Activated CD4-positive, alpha-beta memory T cell treated with anti-CD3 and anti-CD28 coated beads for 36 hours (primary cell): ENCODE results near the gene SLC27A5. TPM values are rescaled to one million over a fixed set of nuclear protein-coding genes. Genes with fewer than 3 reads are reported as not detected.

Source experiments
- CTCF ChIA-PET: fragments of 350-600 bp; sonication (Branson Sonifier 250); formaldehyde crosslinking; loops from one replicate; lab custom pipeline; 2021; ENCODE audit warnings: antibody characterized with exemption, inconsistent platforms; lab: Charles Lee
- POLR2A ChIA-PET: fragments of 350-600 bp; sonication (Branson Sonifier 250); formaldehyde crosslinking; loops from one replicate; lab custom pipeline; 2021; ENCODE audit warnings: antibody characterized with exemption; lab: Charles Lee
- DNase-seq: peaks from one replicate; pipeline ENCODE4 v3.0.0-alpha.2; 2020
- H3K27ac Mint-ChIP-seq: one replicate; pipeline ENCODE4 v1.8.0; 2021; ENCODE audit warnings: mixed read lengths
- H3K27me3 Mint-ChIP-seq: one replicate; pipeline ENCODE4 v1.8.0; 2021; ENCODE audit warnings: mixed read lengths
- H3K36me3 Mint-ChIP-seq: one replicate; pipeline ENCODE4 v1.8.0; 2021; ENCODE audit warnings: mixed read lengths
- H3K4me1 Mint-ChIP-seq: one replicate; pipeline ENCODE4 v1.8.0; 2021; ENCODE audit warnings: low read depth, mixed read lengths
- H3K4me3 Mint-ChIP-seq: one replicate; pipeline ENCODE4 v1.8.0; 2021; ENCODE audit warnings: mild to moderate bottlenecking, mixed read lengths
- H3K9me3 Mint-ChIP-seq: one replicate; pipeline ENCODE4 v1.8.0; 2021; ENCODE audit warnings: mixed read lengths
- intact Hi-C: fragments of 100-400 bp; cut with micrococcal nuclease; formaldehyde crosslinking; loops from one replicate; pipeline ENCODE4 v1.15.1; 2023
- total RNA-seq, 2 experiments: library from RNA; stranded (reverse); gene quantifications; one replicate each; pipeline ENCODE4 v1.2.3, GENCODE V29; 2021

The SLC27A5 gene
- total RNA-seq, 2 experiments from 2014 or later, result 16.7 to 17.0 TPM

DNA sequence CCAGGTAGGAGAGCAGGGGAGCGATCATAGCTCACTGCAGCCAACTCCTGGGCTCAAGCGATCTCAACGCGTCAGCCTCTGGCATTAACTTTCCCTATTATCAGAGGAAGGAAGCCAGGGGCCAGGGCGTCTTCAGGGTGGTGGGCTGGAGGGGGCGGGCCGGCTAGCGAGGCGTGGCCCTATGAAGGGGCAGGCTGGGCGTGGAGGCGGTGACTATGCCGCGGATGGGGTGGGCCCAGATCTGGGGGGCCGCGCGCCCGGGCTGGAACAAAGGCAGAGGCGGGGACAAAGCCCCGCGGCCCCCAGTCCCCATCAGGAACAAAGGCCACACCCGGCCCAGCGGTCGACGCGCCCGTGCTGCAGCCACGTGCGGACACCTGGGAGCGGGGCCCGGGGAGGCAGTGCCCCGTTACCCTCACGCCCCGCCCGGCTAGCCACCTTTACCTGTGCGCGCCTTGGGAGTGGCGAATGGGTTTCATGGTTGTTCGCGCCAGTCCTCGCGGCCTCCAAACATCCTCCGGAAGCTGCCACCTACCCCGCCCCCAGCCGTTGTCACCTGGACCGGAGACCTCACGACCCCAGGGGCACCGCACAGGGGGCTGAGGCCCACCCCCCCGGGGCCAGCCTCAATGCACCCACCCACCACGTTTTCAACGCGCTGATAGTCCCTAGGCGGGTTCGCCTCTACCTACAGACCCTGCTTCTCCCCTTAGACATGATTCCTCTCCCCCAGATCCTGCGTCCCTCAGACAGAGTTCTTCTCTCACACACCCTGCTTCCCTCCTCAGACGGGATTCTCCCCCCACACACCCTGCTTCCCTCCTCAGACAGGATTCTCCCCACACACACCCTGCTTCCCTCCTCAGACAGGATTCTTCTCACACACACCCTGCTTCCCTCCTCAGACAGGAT is 26.7 kb upstream of the SLC27A5 start:
- ChIA-PET POLR2A (interaction anchor here (1.1 kb wide), 1 partner anchor 19 kb away, joined by 5 read pairs; the partner anchor contains the start of gene ZBTB45), CTCF (interaction anchor here (1.5 kb wide), 1 partner anchor 19 kb away, joined by 6 read pairs; the partner anchor contains the start of gene ZBTB45)
- peaks cover 12% of the 10 kb centered on the region for H3K27me3 Mint-ChIP-seq
- H3K27ac Mint-ChIP-seq, result no peak overlapping the region
- intact Hi-C loops, result no loop called here
- H3K4me3 Mint-ChIP-seq, result peak overlapping the region; percentile 62
- H3K9me3 Mint-ChIP-seq, result no peaks in the 10 kb centered on the region
- peaks cover under 1% of the 10 kb centered on the region for H3K4me1 Mint-ChIP-seq
- peak; percentile 63 for DNase-seq
- H3K36me3 Mint-ChIP-seq, result no peaks in the 10 kb centered on the region

DNA sequence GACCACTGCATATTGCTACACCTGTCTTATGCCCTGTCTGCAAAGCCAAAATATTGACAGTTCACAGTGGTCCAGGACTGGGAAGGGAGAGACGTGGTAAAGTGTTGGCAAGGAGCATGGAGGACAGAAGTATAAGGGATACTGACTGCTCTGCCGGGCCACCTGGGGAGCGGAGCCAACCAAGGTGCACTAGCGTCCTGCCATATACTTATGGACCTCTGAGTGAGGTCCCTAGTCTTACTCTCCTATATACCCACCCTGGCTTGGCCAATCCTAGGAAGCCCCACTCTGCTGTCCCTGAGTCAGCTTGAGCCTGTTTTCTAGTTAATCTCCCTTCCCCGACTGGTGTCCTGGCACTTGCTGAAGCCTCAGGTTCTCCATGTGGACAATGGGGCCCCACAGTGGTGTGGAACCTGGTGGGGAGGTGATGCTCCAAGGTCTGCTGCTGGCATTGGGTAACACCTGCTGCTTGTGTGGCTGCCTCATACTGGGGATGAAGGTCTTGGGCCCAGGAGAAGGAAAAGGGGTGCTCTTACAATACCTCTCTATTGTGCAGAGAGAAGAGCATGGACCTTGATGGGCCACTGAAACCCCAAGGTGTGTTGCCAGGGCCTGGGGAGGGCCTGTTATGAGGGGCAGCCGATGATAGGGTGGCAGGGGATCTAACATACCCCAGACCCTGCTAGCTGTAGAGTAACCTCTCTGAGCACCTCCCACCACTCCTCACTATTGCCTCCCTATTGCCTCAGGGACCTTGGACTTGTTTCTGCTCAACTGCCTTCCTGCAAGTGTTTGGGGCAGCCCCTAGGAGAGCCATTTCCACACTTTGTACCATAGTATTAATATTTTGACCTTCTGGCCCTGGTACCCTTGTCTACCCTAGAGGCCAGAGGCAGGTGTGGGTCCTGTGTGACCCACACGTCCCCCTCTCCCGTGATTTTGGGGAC is 25.3 kb upstream of the SLC27A5 start:
- Mint-ChIP-seq H3K4me3 (no peak overlapping the region), H3K27me3 (peaks cover 12% of the 10 kb centered on the region), H3K36me3 (no peaks in the 10 kb centered on the region), H3K9me3 (no peaks in the 10 kb centered on the region), H3K4me1 (no peaks in the 10 kb centered on the region), H3K27ac (no peak overlapping the region)
- no peak for DNase-seq
- ChIA-PET POLR2A (no interaction called here), CTCF (interaction anchor here (1.5 kb wide), 1 partner anchor 17 kb away, joined by 6 read pairs; the partner anchor contains the start of gene ZBTB45)
- intact Hi-C loops, result no loop called here

DNA sequence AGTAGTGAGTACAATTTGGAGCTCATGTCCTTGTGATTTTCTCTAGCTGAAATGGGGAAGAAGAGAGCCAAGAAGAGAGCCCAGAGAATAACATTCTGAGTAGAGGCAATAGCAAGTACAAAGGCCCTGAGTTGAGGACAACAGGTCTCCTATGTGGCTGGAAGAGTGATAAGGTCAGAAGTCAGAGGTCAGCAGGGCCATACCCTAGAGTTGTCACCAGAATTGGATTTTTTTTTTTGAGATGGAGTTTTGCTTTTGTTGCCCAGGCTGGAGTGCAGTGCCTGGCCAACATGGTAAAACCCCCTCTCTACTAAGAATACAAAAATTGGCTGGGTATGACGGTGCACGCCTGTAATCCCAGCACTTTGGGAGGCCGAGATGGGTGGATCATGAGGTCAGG is 24.1 kb upstream of the SLC27A5 start:
- no peaks in the 10 kb centered on the region for H3K4me1 Mint-ChIP-seq
- peaks cover 16% of the 10 kb centered on the region for H3K27me3 Mint-ChIP-seq
- H3K9me3 Mint-ChIP-seq, result no peaks in the 10 kb centered on the region
- H3K36me3 Mint-ChIP-seq, result no peaks in the 10 kb centered on the region
- DNase-seq, result no peak
- no peak overlapping the region for H3K27ac Mint-ChIP-seq
- CTCF ChIA-PET, result no interaction called here
- no peak overlapping the region for H3K4me3 Mint-ChIP-seq
- POLR2A ChIA-PET, result no interaction called here
- intact Hi-C loops, result no loop called here

DNA sequence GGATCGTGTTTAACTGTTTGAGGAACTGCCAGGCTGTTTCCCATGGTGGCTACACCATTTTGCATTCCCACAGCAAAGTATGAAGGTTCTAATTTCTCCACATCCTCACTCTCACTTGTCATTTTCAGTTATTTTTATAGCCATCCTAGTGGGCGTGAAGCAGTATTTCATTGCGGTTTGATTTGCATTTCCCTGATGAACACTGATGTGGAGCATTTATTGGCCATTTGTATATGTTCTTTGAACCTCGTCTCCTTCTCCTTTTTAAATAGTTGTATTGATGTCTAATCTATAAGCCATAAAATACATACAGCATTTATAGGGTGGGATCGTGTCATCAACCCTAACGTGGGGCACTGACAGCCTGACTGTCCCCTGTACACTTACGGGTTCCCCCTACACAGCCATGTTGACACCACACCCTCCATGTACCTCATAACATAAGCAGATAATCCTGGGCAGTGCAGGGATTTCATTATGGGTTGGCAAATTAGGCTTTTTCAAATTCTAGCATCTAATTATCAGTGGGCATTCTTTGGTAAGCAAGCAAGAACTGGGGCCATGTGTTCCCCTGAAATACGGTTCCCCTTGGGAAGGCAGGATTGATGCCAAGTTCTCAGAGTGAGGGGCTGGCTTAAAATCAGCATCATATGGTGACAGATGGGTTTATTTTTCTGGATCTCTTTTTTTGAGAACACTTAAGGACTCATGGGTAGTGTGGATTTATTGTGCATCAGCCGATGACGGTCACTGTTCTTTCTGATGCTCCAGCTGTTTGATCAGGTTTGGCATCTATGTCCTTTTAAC is 19.4 kb upstream of the SLC27A5 start:
- Mint-ChIP-seq H3K27me3 (peaks cover 4% of the 10 kb centered on the region), H3K4me1 (no peaks in the 10 kb centered on the region), H3K36me3 (no peaks in the 10 kb centered on the region), H3K9me3 (no peaks in the 10 kb centered on the region), H3K4me3 (no peak overlapping the region), H3K27ac (no peak overlapping the region)
- CTCF ChIA-PET, result interaction anchor here (0.9 to 1.1 kb wide), 2 partner anchors 11 to 17 kb away, joined by 3 to 6 read pairs; partner anchors contain the start of gene ZBTB45
- intact Hi-C loops, result no loop called here
- no peak for DNase-seq
- POLR2A ChIA-PET, result no interaction called here

- H3K36me3 Mint-ChIP-seq, result no peaks in the 10 kb centered on the region
- CTCF ChIA-PET, result interaction anchor here (1.2 kb wide), 2 partner anchors 9 to 10 kb away, joined by 3 to 7 read pairs; partner anchors contain the start of gene ZBTB45
Measured at GRCh38 chr19:58529405-58529804, 17.6 kb upstream of the SLC27A5 start.

GRCh38 chr19:58522709-58523108 is 10.9 kb upstream of the SLC27A5 start:
- Mint-ChIP-seq H3K9me3 (no peaks in the 10 kb centered on the region), H3K36me3 (peaks cover 3% of the 10 kb centered on the region), H3K27me3 (no peaks in the 10 kb centered on the region), H3K4me1 (peaks cover 18% of the 10 kb centered on the region), H3K4me3 (no peak overlapping the region), H3K27ac (no peak overlapping the region)
- POLR2A ChIA-PET, result no interaction called here
- intact Hi-C loops, result no loop called here
- CTCF ChIA-PET, result interaction anchor here (4.8 kb wide), 1 partner anchor 57 kb away, joined by 65 read pairs; no protein-coding TSS in a partner anchor
- DNase-seq, result no peak

More at GRCh38 chr19:58529405-58529804, 17.6 kb upstream of the SLC27A5 start:
- no peaks in the 10 kb centered on the region for H3K9me3 Mint-ChIP-seq
- POLR2A ChIA-PET, result no interaction called here
- no peak overlapping the region for H3K27ac Mint-ChIP-seq
- no peaks in the 10 kb centered on the region for H3K4me1 Mint-ChIP-seq
- intact Hi-C loops, result no loop called here
- H3K27me3 Mint-ChIP-seq, result peaks cover 4% of the 10 kb centered on the region
- no peak for DNase-seq
- H3K4me3 Mint-ChIP-seq, result no peak overlapping the region

DNA sequence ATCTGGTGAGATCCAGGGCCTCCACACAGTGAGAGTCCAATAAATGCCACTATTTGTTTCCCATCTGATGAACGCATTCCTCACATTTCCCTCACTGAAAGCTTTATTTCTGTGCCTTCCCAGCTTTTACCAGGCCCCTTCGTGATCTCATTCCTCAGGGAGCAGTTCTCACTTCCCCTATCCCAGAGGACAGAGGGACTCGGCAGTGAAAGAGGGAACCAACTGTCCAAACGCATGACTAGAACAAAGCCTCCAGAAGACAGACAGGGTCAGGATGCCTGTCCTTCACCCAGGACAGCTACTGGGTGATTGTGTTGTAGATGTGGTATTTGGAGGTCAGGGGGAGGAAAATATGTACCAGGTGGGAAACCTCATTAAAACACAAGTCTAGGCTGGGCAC is 9.9 kb upstream of the SLC27A5 start:
- H3K4me1 Mint-ChIP-seq, result peaks cover 18% of the 10 kb centered on the region
- POLR2A ChIA-PET, result interaction anchor here (4.1 kb wide), 1 partner anchor 23 kb away, joined by 35 read pairs; the partner anchor contains the start of gene TRIM28
- intact Hi-C loops, result no loop called here
- DNase-seq, result no peak
- H3K27ac Mint-ChIP-seq, result peak overlapping the region; percentile 2
- H3K27me3 Mint-ChIP-seq, result no peaks in the 10 kb centered on the region
- no peaks in the 10 kb centered on the region for H3K9me3 Mint-ChIP-seq
- CTCF ChIA-PET, result interaction anchor here (4.2 to 4.8 kb wide), 2 partner anchors 39 to 59 kb away, joined by 39 to 65 read pairs; partner anchors contain the start of gene UBE2M
- peaks cover 3% of the 10 kb centered on the region for H3K36me3 Mint-ChIP-seq
- no peak overlapping the region for H3K4me3 Mint-ChIP-seq

DNA sequence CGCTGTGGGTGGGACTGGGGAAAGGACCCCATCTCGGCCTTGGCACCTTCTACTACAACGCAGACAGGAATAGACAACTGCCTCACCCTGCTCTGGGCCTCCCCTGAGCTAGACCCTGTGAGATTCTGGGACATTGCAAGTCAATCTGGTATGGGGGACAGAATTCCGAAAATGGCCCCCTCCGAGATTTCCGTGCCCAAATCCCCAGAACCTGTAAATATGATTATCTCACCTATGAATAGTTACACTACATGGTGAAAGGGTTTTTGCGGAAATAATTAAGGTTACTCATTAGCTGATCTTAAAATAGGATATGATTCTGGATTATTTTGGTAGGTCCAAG is 8.4 kb upstream of the SLC27A5 start:
- ChIA-PET CTCF (interaction anchor here (0.6 to 4.8 kb wide), 34 partner anchors 8 to 533 kb away, joined by 3 to 65 read pairs (median 6); partner anchors contain the start of genes CHMP2A, ERVK3-1, SLC27A5 and TRIM28), POLR2A (interaction anchor here (0.8 to 4.1 kb wide), 17 partner anchors 18 to 257 kb away, joined by 3 to 35 read pairs (median 5); partner anchors contain the start of genes CHMP2A and TRIM28)
- no peak for DNase-seq
- Mint-ChIP-seq H3K27ac (peak overlapping the region; percentile 88), H3K27me3 (no peaks in the 10 kb centered on the region), H3K4me3 (peak overlapping the region; percentile 88), H3K9me3 (no peaks in the 10 kb centered on the region), H3K36me3 (peaks cover 14% of the 10 kb centered on the region), H3K4me1 (peaks cover 29% of the 10 kb centered on the region)
- intact Hi-C loops, result no loop called here

DNA sequence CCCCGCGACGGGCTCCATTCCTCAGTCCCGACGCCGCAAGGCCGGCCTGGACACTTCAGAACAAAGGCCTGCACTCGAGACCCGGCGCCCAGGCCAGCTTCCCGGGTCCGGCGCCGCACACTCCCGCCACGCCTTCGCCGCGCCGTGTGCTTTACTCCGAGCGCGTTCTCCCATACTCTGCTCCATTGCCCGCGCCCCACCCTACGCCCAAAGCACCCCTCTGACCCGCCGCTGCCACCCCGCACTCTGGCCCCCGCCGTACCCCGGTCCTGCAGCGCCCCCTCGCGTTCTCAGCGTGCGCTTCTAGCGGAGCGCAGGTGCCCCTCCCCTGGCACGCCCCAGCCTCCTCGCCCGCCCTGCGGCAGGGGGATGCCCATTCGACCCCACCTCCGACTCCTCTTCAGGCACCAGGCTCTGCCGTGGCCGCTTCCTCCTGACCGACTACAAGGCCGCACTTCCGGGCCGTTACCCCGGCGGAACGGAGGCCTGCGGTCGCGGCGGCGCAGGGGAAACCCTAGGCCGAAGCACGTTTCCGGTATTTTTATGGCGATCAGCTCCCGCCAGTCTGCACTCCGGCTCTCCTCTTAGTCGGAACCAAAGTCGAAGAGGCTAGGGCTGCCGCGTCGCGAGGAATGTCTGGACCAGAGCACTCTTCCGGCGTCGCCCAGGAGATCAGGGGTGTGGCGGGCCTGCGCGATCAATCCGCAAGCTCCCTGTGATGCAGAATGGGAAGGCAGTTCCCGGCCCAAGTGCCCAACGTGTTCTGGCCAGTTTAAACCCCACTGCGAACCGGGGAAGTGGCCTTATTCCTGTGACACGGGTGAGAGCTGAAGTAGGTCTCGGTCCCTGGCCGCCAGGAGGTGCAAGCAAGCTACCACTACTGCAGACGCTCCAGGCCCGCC is 7.8 kb upstream of the SLC27A5 start, which contains the start of gene ZBTB45:
Gene ZBTB45 (minus strand): TSS at position 456 of the 902 bp plus-strand sequence. CDS start 2,137 bp downstream, outside the sequence.
- Mint-ChIP-seq H3K9me3 (no peaks in the 10 kb centered on the region), H3K27me3 (no peaks in the 10 kb centered on the region), H3K27ac (peak within 1 kb of the TSS; percentile 88), H3K4me3 (peak within 1 kb of the TSS; percentile 88), H3K36me3 (peaks cover 16% of the 10 kb centered on the region), H3K4me1 (peaks cover 32% of the 10 kb centered on the region)
- POLR2A ChIA-PET, result interaction anchor here (0.8 to 4.1 kb wide), 17 partner anchors 18 to 256 kb away, joined by 3 to 35 read pairs (median 5); partner anchors contain the start of genes CHMP2A and TRIM28
- intact Hi-C loops, result loop anchor here (1.0 to 2.0 kb wide), 10 partner anchors 20 to 337 kb away; partner anchors contain the start of genes MZF1, TRIM28, ZNF274 and ZSCAN22
- CTCF ChIA-PET, result interaction anchor here (0.6 to 4.8 kb wide), 35 partner anchors 9 to 533 kb away, joined by 3 to 65 read pairs (median 6); partner anchors contain the start of genes CHMP2A, ERVK3-1, SLC27A5 and TRIM28
- DNase-seq, result peak; percentile 95

DNA sequence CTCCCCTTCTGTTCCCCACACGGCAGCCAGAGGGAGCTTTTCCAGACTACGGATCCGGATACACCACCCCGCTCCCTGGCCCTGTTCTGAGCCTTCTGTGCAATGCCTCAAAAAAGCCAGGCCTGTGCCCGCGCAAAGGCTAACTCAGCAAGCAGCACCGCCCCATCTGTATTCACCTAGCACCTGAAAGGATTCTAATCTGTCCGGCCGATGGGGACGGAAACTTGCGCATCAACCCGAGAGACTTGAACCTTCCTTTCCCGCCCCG is 7.2 kb upstream of the SLC27A5 start:
- no peaks in the 10 kb centered on the region for H3K9me3 Mint-ChIP-seq
- H3K36me3 Mint-ChIP-seq, result peaks cover 17% of the 10 kb centered on the region
- intact Hi-C loops, result loop anchor here (1.0 to 2.0 kb wide), 10 partner anchors 20 to 336 kb away; partner anchors contain the start of genes MZF1, TRIM28, ZNF274 and ZSCAN22
- no peaks in the 10 kb centered on the region for H3K27me3 Mint-ChIP-seq
- H3K27ac Mint-ChIP-seq, result peak overlapping the region; percentile 88
- DNase-seq, result peak; percentile 75
- POLR2A ChIA-PET, result interaction anchor here (1.1 to 4.1 kb wide), 9 partner anchors 19 to 63 kb away, joined by 3 to 35 read pairs (median 7); partner anchors contain the start of gene TRIM28
- H3K4me3 Mint-ChIP-seq, result peak overlapping the region; percentile 88
- H3K4me1 Mint-ChIP-seq, result peaks cover 32% of the 10 kb centered on the region
- CTCF ChIA-PET, result interaction anchor here (0.6 to 4.8 kb wide), 17 partner anchors 10 to 1236 kb away, joined by 3 to 65 read pairs (median 9); partner anchors contain the start of genes CHMP2A, TRIM28, UBE2M and ZNF135
